Stimulated activated CD8-positive, alpha-beta memory T cell treated with anti-CD3 and anti-CD28 coated beads, Interleukin-4, amount 100 ng/mL, for 1 hour (primary cell): ENCODE measurements around the gene KANK2.
A peak's percentile ranks its signal among the peaks of the same experiment; 100 is the strongest.
"Not testable (repeated sequence)": the region's sequence is repeated elsewhere in the genome, so short reads cannot be mapped to it uniquely, and the experiment has no call there.

ENCODE experiments used
- DNase-seq, 2 donors: peaks; one replicate each; pipeline ENCODE4 v3.0.0-alpha.2; 2020; ENCODE audit warnings: low read depth in 2 of 2, low spot score in 1 of 2

The KANK2 gene

GRCh38 chr19:11142528-11143171 is 54.7 kb downstream of the KANK2 start:
- DNase-seq: no peak

DNA sequence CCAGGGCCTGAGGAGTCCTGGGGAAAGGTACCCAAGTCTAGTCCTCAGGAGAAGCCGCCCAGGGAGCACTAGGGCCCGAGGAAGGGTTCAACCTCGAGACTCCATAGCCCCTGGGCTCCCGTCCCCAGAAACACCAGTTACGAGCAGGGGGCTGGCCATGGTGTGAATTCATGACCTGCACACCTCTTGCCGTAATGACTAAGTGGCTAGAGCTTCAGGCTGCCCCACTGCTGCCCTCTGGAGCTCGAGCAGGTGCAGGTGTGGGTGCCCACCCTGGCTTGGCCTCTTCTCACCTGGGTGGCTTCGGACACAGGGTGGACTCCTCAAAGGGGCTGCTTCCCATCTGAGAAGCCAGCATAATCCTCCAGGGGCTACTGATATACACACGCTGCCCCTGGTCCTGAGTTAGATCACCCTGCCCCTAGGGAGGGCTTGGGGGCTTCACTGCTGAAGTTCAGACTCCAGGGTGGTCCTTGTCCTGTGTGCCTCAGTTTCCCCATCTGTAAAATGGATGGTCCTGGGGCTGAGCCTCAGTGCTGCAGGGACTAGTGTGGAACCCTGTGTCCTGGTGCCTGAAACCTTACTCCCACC is 55.3 kb downstream of the KANK2 start:
- no peak for DNase-seq

- DNase-seq: no peak
Measured at GRCh38 chr19:11140896-11141295, 56.4 kb downstream of the KANK2 start.

GRCh38 chr19:11140023-11140538 is 57.3 kb downstream of the KANK2 start:
- not testable (repeated sequence) for DNase-seq

DNA sequence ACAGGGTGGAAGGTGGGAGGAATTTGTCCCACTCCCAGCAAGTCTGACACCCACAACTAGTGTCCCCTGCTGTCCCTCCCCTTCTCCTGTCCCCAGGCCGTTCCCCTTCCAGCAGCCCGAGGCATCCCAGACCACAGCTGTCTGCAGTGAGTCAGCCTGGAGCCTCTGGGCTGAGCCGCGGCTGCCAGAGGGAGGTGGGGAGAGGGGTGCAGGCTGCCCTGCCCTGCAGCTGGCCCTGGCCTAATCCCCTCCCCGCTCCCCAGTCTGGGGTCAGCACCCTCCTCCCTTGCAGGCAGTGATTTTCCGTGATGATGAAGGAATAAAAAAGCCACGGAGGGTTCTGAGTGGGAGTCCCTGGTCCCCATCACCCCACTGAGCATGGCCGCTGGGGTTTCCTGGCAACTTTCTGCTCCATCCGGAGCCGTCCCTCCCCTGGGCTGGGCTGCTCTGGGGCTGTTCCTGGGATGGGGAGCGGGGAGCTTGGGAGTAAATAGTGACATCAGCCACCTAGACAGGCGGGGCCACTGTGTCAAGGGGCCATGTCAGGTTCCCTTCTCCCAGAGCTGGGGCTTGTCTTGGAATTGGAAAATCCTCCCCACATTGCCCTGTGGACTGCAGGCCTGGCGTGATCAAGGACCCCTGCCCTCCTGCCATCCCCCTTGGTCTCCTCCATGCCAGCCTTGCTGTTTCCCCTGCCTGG is 58.6 kb downstream of the KANK2 start:
- DNase-seq: no peak

GRCh38 chr19:11137542-11138384 is 59.6 kb downstream of the KANK2 start:
- peak; percentile 10 to 13 for DNase-seq

- DNase-seq: no peak
Measured at GRCh38 chr19:11136400-11137101, 60.8 kb downstream of the KANK2 start.

GRCh38 chr19:11131471-11131870 is 65.9 kb downstream of the KANK2 start:
- DNase-seq: no peak

DNA sequence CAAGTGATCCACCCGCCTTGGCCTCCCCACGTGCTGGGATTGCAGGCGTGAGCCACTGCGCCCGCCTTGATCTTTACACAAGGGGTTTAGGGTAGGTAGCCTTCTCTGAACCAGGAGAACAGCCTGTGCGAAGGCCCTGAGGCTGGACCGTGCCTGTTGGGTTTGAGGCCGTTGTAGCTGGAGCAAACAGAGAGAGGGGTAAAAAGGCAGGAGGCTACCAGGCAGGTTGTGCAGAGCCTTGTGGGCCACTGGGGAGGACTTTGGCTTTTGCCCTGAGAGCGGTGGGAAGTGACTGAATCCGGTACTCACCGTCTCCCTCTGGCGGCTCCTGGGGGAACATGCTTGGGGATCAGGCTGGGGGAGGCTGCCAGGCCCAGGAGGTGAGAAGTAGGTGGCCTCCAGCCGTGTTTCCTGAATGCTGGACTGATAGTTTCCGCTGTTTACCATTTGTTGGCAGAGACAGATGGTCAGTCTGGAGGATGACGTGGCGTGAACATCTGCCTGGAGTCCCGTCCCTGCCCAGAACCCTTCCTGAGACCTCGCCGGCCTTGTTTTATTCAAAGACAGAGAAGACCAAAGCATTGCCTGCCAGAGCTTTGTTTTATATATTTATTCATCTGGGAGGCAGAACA is 66.4 kb downstream of the KANK2 start:
- DNase-seq: peak; percentile 33 to 36

DNA sequence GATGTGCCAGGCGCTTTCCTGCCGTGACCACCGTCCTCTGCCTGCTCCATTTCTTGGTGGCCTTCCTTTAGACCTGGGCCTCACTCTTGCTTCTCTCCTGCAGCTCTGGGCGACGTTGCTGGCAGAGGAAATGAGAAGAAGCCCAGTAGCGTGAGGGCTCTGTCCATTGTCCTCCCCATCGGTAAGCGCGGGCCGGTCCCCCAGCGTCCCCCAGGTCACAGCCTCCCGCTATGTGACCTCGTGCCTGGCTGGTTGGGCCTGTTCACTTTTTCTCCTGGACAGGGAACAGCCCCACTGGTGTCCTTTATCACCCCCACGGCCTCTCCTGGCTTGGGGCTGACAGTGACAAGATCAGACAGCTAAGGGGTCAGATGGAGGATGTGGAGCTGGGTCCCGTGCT is 69.4 kb downstream of the KANK2 start:
- no peak for DNase-seq

- peak; percentile 60 to 66 for DNase-seq
Measured at GRCh38 chr19:11125994-11126685, 71.2 kb downstream of the KANK2 start.

DNA sequence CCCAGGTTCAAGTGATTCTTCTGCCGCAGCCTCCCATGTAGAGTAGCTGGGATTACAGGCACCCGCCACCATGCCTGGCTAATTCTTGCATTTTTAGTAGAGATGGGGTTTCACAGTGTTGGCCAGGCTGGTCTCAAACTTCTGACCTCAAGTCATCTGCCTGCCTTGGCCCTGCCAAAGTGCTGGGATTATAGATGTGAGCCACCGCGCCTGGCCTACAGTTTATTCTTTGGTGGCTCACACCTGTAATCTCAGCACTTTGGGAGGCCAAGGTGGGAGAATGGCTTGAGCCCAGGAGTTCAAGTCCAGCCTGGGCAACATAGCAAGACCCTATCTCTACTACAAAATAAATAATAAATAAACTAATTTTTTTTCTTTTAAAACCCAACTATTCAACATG is 73.2 kb downstream of the KANK2 start:
- DNase-seq: not testable (repeated sequence)

- no peak for DNase-seq
Measured at GRCh38 chr19:11123114-11123513, 74.2 kb downstream of the KANK2 start.

DNA sequence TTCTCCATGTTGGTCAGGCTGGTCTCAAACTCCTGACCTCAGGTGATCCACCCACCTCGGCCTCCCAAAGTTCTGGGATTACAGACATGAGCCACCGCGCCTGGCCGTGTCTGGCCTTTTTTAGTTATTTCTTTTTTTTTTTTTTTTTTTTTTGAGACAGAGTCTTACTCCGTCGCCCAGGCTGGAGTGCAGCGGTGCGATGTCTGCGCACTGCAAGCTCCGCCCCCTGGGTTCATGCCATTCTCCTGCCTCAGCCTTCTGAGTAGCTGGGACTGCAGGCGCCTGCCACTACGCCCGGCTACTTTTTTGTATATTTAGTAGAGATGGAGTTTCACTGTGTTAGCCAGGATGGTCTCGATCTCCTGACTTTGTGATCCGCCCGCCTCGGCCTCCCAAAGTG is 75.4 kb downstream of the KANK2 start:
- not testable (repeated sequence) for DNase-seq

GRCh38 chr19:11116507-11116906 is 80.8 kb downstream of the KANK2 start:
- DNase-seq: no peak

DNA sequence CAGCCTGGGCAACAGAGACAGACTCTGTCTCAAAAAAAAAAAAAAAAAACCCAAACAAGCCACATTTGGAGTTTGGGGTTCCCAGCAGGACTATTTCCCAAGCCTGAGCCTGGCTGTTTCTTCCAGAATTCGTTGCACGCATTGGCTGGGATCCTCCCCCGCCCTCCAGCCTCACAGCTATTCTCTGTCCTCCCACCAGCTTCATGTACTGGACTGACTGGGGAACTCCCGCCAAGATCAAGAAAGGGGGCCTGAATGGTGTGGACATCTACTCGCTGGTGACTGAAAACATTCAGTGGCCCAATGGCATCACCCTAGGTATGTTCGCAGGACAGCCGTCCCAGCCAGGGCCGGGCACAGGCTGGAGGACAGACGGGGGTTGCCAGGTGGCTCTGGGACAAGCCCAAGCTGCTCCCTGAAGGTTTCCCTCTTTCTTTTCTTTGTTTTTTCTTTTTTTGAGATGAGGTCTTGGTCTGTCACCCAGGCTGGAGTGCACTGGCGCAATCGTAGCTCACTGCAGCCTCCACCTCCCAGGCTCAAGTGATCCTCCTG is 81.4 kb downstream of the KANK2 start:
- no peak for DNase-seq

GRCh38 chr19:11115042-11115441 is 82.3 kb downstream of the KANK2 start:
- DNase-seq: no peak
